Inflammatory macrophage treated with lipopolysaccharide for 4 hours (primary cell): ENCODE results near the gene TUBB6.
A peak's percentile ranks its signal among the peaks of the same experiment; 100 is the strongest.

Experiments
- DNase-seq: peaks from one replicate; pipeline ENCODE4 v3.0.0-alpha.2; 2020

Gene TUBB6

GRCh38 chr18:12291690-12292089 lies 16.4 kb upstream of the TUBB6 start:
- DNase-seq: no peak

- no peak for DNase-seq
Observed at GRCh38 chr18:12293831-12294230, 14.2 kb upstream of the TUBB6 start.

GRCh38 chr18:12295389-12296086 lies 12.5 kb upstream of the TUBB6 start:
- DNase-seq: no peak

GRCh38 chr18:12296087-12296403 lies 12.0 kb upstream of the TUBB6 start:
- no peak for DNase-seq

GRCh38 chr18:12296457-12296856 lies 11.6 kb upstream of the TUBB6 start:
- no peak for DNase-seq

GRCh38 chr18:12299862-12300261 lies 8.2 kb upstream of the TUBB6 start:
- no peak for DNase-seq

GRCh38 chr18:12301263-12302005 lies 6.6 kb upstream of the TUBB6 start:
- no peak for DNase-seq

GRCh38 chr18:12302391-12303147 lies 5.5 kb upstream of the TUBB6 start:
- no peak for DNase-seq

- no peak for DNase-seq
Observed at GRCh38 chr18:12304351-12305210, 3.5 kb upstream of the TUBB6 start.

GRCh38 chr18:12305211-12305610 lies 2.8 kb upstream of the TUBB6 start:
- no peak for DNase-seq

GRCh38 chr18:12305930-12306629 lies 2.0 kb upstream of the TUBB6 start:
- DNase-seq: no peak

- peak; percentile 56 for DNase-seq
Observed at GRCh38 chr18:12306752-12307700, 1.0 kb upstream of the TUBB6 start.

- peak; percentile 95 for DNase-seq
Observed at GRCh38 chr18:12308386-12309100, 502 bp downstream of the TUBB6 start.

- peak; percentile 44 for DNase-seq
Observed at GRCh38 chr18:12309683-12310198, 1.7 kb downstream of the TUBB6 start.

GRCh38 chr18:12310762-12311161 lies 2.7 kb downstream of the TUBB6 start:
- DNase-seq: peak; percentile 16

- DNase-seq: no peak
Observed at GRCh38 chr18:12312976-12313375, 4.9 kb downstream of the TUBB6 start.

- DNase-seq: no peak
Observed at GRCh38 chr18:12313530-12314245, 5.6 kb downstream of the TUBB6 start.

GRCh38 chr18:12314591-12315305 lies 6.7 kb downstream of the TUBB6 start:
- DNase-seq: peak; percentile 11

GRCh38 chr18:12315490-12315889 lies 7.4 kb downstream of the TUBB6 start:
- DNase-seq: no peak
